H9 (cell line): ENCODE measurements around the gene RGS16. TPM values are rescaled to one million over a fixed set of nuclear protein-coding genes. Genes with fewer than 3 reads are reported as not detected.

Experiments used
- DNase-seq: peaks from one replicate; pipeline ENCODE4 v3.0.0-alpha.2; 2017
- H2AFZ ChIP-seq: one replicate; pipeline ENCODE4 v1.6.1; 2013; ENCODE audit warnings: mild to moderate bottlenecking, low read length, control low read depth, moderate library complexity
- H2AK5ac ChIP-seq: 2 replicates; pipeline ENCODE4 v1.6.1; 2013; ENCODE audit warnings: low read length, control low read depth, mixed read lengths; ENCODE audit not compliant: insufficient read length
- H2BK120ac ChIP-seq: one replicate; pipeline ENCODE4 v1.6.1; 2013; ENCODE audit warnings: low read depth, mild to moderate bottlenecking, low read length, control low read depth, inconsistent platforms; ENCODE audit not compliant: poor library complexity, severe bottlenecking
- H2BK12ac ChIP-seq: 2 replicates; pipeline ENCODE4 v1.6.1; 2013; ENCODE audit warnings: low read length, control low read depth, mixed read lengths, low read depth; ENCODE audit not compliant: insufficient read length
- H2BK15ac ChIP-seq: 2 replicates; pipeline ENCODE4 v1.6.1; 2013; ENCODE audit warnings: low read depth, low read length, control low read depth
- H2BK20ac ChIP-seq: one replicate; pipeline ENCODE4 v1.6.1; 2013; ENCODE audit warnings: low read depth, mild to moderate bottlenecking, low read length, control low read depth, inconsistent platforms; ENCODE audit not compliant: poor library complexity, severe bottlenecking
- H2BK5ac ChIP-seq: 2 replicates; pipeline ENCODE4 v1.6.1; 2013; ENCODE audit warnings: low read length, control low read depth, mixed read lengths; ENCODE audit not compliant: insufficient read length
- H3K14ac ChIP-seq: 2 replicates; pipeline ENCODE4 v1.6.1; 2013; ENCODE audit warnings: low read length, control low read depth; ENCODE audit not compliant: insufficient read depth
- H3K18ac ChIP-seq: 2 replicates; pipeline ENCODE4 v1.6.1; 2013; ENCODE audit warnings: low read depth, mild to moderate bottlenecking, mixed read lengths, low read length, control low read depth; ENCODE audit not compliant: insufficient read length
- H3K23ac ChIP-seq: 2 replicates; pipeline ENCODE4 v1.6.1; 2013; ENCODE audit warnings: low read length, control low read depth, mixed read lengths, low read depth; ENCODE audit not compliant: insufficient read length
- H3K23me2 ChIP-seq: 2 replicates; pipeline ENCODE4 v1.6.1; 2013; ENCODE audit warnings: low read depth, mild to moderate bottlenecking, mixed read lengths, low read length, control low read depth; ENCODE audit not compliant: insufficient read length, poor library complexity, severe bottlenecking
- H3K27ac ChIP-seq: 2 replicates; pipeline ENCODE4 v1.5.1; 2013; ENCODE audit warnings: low read length, control low read depth, mixed read lengths, low read depth; ENCODE audit not compliant: insufficient read length
- H3K27me3 ChIP-seq: 2 replicates; pipeline ENCODE4 v1.6.1; 2013; ENCODE audit warnings: low read length, control low read depth, inconsistent platforms; ENCODE audit not compliant: insufficient read depth
- H3K4ac ChIP-seq: 2 replicates; pipeline ENCODE4 v1.6.1; 2013; ENCODE audit warnings: low read depth, mild to moderate bottlenecking, control low read depth, inconsistent platforms, low read length, moderate library complexity
- H3K4me1 ChIP-seq: 2 replicates; pipeline ENCODE4 v1.6.1; 2013; ENCODE audit warnings: low read length, control low read depth, inconsistent platforms; ENCODE audit not compliant: insufficient read depth
- H3K4me2 ChIP-seq: 2 replicates; pipeline ENCODE4 v1.6.1; 2013; ENCODE audit warnings: low read length, control low read depth, mixed read lengths; ENCODE audit not compliant: insufficient read length, insufficient read depth
- H3K56ac ChIP-seq: 2 replicates; pipeline ENCODE4 v1.6.1; 2013; ENCODE audit warnings: low read depth, mild to moderate bottlenecking, mixed read lengths, low read length, control low read depth; ENCODE audit not compliant: insufficient read length
- H3K79me1 ChIP-seq: 2 replicates; pipeline ENCODE4 v1.6.1; 2013; ENCODE audit warnings: low read depth, mild to moderate bottlenecking, moderate library complexity, low read length, control low read depth, inconsistent platforms; ENCODE audit not compliant: insufficient read depth, poor library complexity, severe bottlenecking
- H3K79me2 ChIP-seq: 2 replicates; pipeline ENCODE4 v1.6.1; 2013; ENCODE audit warnings: low read length, control low read depth, inconsistent platforms; ENCODE audit not compliant: insufficient read depth
- H3K9ac ChIP-seq: 2 replicates; pipeline ENCODE4 v1.6.1; 2013; ENCODE audit warnings: low read length, control low read depth, mixed read lengths; ENCODE audit not compliant: insufficient read length; ENCODE audit errors: extremely low read depth
- H3K9me3 ChIP-seq: one replicate; pipeline ENCODE4 v1.6.1; 2013; ENCODE audit warnings: low read depth, low read length, inconsistent platforms; ENCODE audit not compliant: control insufficient read depth
- H3T11ph ChIP-seq: one replicate; pipeline ENCODE4 v1.6.1; 2013; ENCODE audit warnings: mild to moderate bottlenecking, low read length, control low read depth, inconsistent platforms
- H4K20me1 ChIP-seq: one replicate; pipeline ENCODE4 v1.6.1; 2013; ENCODE audit not compliant: control insufficient read depth, insufficient read length, insufficient read depth
- H4K5ac ChIP-seq: 2 replicates; pipeline ENCODE4 v1.6.1; 2013; ENCODE audit warnings: low read depth, mild to moderate bottlenecking, mixed read lengths, low read length, control low read depth; ENCODE audit not compliant: insufficient read length
- H4K8ac ChIP-seq: replicated peaks from 2 replicates; pipeline ENCODE4 v1.6.1; 2013; ENCODE audit warnings: low read length, control low read depth, mixed read lengths, low read depth; ENCODE audit not compliant: insufficient read length
- H4K91ac ChIP-seq: 2 replicates; pipeline ENCODE4 v1.6.1; 2013; ENCODE audit warnings: low read depth, mild to moderate bottlenecking, moderate library complexity, mixed read lengths, low read length, control low read depth; ENCODE audit not compliant: insufficient read length
- H3K27ac Mint-ChIP-seq, 3 experiments: 2 replicates in 2 of 3; 3 replicates in 1 of 3; pipeline ENCODE4 v1.8.0; 2020 to 2021; ENCODE audit warnings: mixed read lengths in 3 of 3, mild to moderate bottlenecking in 1 of 3, moderate library complexity in 1 of 3
- H3K27me3 Mint-ChIP-seq: 2 replicates; pipeline ENCODE4 v1.8.0; 2021; ENCODE audit warnings: low read depth, mild to moderate bottlenecking, moderate library complexity, mixed read lengths
- H3K36me3 Mint-ChIP-seq, 3 experiments: 2 replicates in 2 of 3; 3 replicates in 1 of 3; pipeline ENCODE4 v1.8.0; 2020 to 2021; ENCODE audit warnings: low read depth in 3 of 3, mixed read lengths in 3 of 3; ENCODE audit not compliant: insufficient read depth in 1 of 3
- H3K4me1 Mint-ChIP-seq, 2 experiments: 2 replicates each; pipeline ENCODE4 v1.8.0; 2020; ENCODE audit warnings: mixed read lengths in 2 of 2
- H3K4me3 Mint-ChIP-seq, 2 experiments: 2 replicates in 1 of 2; 3 replicates in 1 of 2; pipeline ENCODE4 v1.8.0; 2020 to 2021; ENCODE audit warnings: mild to moderate bottlenecking in 2 of 2, mixed read lengths in 2 of 2, moderate library complexity in 1 of 2
- H3K9me3 Mint-ChIP-seq, 2 experiments: 2 replicates in 1 of 2; 3 replicates in 1 of 2; pipeline ENCODE4 v1.8.0; 2020; ENCODE audit warnings: mild to moderate bottlenecking in 2 of 2, mixed read lengths in 2 of 2, moderate library complexity in 1 of 2
- CTCF ChIP-seq: fragments of 200-600 bp; sonication (generic); conservative IDR thresholded peaks from 3 replicates; pipeline ENCODE4 v1.8.0; 2021; ENCODE audit warnings: antibody characterized with exemption, mild to moderate bottlenecking
- WGBS: extraction: QIAGEN DNeasy Blood & Tissue Kit; methylation state at CpG from one replicate; pipeline ENCODE4 v1.1.7; 2013; ENCODE audit warnings: missing lambda C conversion rate, low lambda C conversion rate, mixed read lengths; ENCODE audit not compliant: insufficient read length; ENCODE audit errors: extremely low coverage; 5-methylcytosine and 5-hydroxymethylcytosine counted together
- total RNA-seq: library from RNA; stranded (reverse); gene quantifications from 2 replicates; pipeline ENCODE4 v1.2.1, GENCODE V29; 2021

The RGS16 gene
- total RNA-seq, 1 experiment from 2014 or later: 6.9 TPM

- Histone ChIP-seq H3K56ac (no peak overlapping the region), H3K4ac (no peak overlapping the region), H4K8ac (no peak overlapping the region), H2BK120ac (no peak overlapping the region), H3K14ac (no peak overlapping the region), H3K27me3 (no peaks in the 10 kb centered on the region), H3K18ac (no peak overlapping the region), H2BK5ac (no peak overlapping the region), H4K91ac (no peak overlapping the region), H3K79me2 (no peaks in the 10 kb centered on the region), H3K23me2 (peaks cover 4% of the 10 kb centered on the region), H3K4me1 (no peaks in the 10 kb centered on the region; the same call in 1 of the 2 replicates), H2BK12ac (no peak overlapping the region), H2BK20ac (no peak overlapping the region), H4K5ac (no peak overlapping the region), H3K9ac (no peak overlapping the region), H2AK5ac (no peak overlapping the region), H3K23ac (no peak overlapping the region), H2AFZ (no peak overlapping the region), H2BK15ac (no peak overlapping the region), H3K79me1 (no peaks in the 10 kb centered on the region), H3K9me3 (no peaks in the 10 kb centered on the region), H3K4me2 (peak overlapping the region; percentile 61), H3K27ac (no peak overlapping the region), H3T11ph (no peak overlapping the region), H4K20me1 (peaks cover 2% of the 10 kb centered on the region)
- peaks cover 4% of the 10 kb centered on the region; the same call in 1 of the 2 replicates for H3K27me3 Mint-ChIP-seq
- H3K4me3 Mint-ChIP-seq: peak overlapping the region in 1 of 2 experiments; percentile 71; a peak in 2 of 5 replicates
- peaks cover 2 to 5% of the 10 kb centered on the region in 2 experiments; a peak in 1 of 5 replicates for H3K9me3 Mint-ChIP-seq
- no peak for DNase-seq
- no peaks in the 10 kb centered on the region; a peak in 2 of 7 replicates for H3K36me3 Mint-ChIP-seq
- peaks cover 13 to 15% of the 10 kb centered on the region in 2 experiments for H3K4me1 Mint-ChIP-seq
- no CpG with 5 or more reads among the region's 3 CpGs for WGBS
- no peak overlapping the region for H3K27ac Mint-ChIP-seq
- no peak for TF ChIP-seq CTCF
Measured at GRCh38 chr1:182589520-182589919, 14.7 kb downstream of the RGS16 start.
